Measurements from ENCODE around the gene NF1.

- TF ChIP-seq POLR2AphosphoS5 (IDR thresholded peaks at IDR 0.05) (no peak), CTCF (IDR thresholded peaks at IDR 0.05 in 8 of 11, conservative IDR thresholded peaks at IDR 0.05 in 3 of 11) (no peak)
Observed at GRCh38 chr17:31113939-31114338, 19.2 kb downstream of the NF1 start.
